Measurements from ENCODE around the gene SYNPO.

Gene SYNPO

GRCh38 chr5:150694612-150695011 is 54.2 kb downstream of the SYNPO start:
- no peak for DNase-seq (ENCODE audit: low read depth)

GRCh38 chr5:150700246-150700593 is 59.8 kb downstream of the SYNPO start:
- DNase-seq (ENCODE audit: low read depth), result no peak

- DNase-seq (ENCODE audit: low read depth), result peak; percentile 75
Observed at GRCh38 chr5:150700594-150701377, 60.3 kb downstream of the SYNPO start, which contains the start of gene RBM22. Gene RBM22, minus strand, starts transcription at chr5:150701062. Its CDS starts 77 bp downstream, at chr5:150700985.

DNA sequence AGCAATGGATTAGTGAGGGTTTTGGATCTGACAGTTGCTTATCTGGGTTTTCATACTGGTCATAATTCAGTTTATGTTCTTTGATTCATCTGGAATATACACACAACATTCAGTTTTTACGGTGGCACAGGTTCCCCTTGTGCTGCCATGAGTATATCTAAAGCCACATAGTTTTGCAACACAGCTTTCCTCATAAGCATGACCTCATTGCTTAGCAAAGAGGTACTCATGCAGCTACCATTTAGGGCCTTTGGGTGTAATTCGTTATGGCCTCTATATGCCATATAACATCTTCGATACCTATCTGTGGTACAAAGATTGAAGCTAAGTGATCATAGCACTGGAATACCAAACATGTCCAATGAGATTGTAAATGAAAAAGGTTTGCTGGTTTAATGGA is 63.3 kb downstream of the SYNPO start:
- DNase-seq (ENCODE audit: low read depth), result no peak

GRCh38 chr5:150706776-150707390 is 66.4 kb downstream of the SYNPO start:
- no peak for DNase-seq (ENCODE audit: low read depth)

Data from fibroblast of the conjunctiva (primary cell).